HG03103 (cell line): ENCODE measurements around the gene NME5.
"Not testable (repeated sequence)": the region's sequence is repeated elsewhere in the genome, so short reads cannot be mapped to it uniquely, and the experiment has no call there.

Source experiments
- ATAC-seq: cut with Tn5 transposase; IDR thresholded peaks from one replicate; pipeline ENCODE4 v1.9.1; 2021; ENCODE audit warnings: low read depth; ENCODE audit not compliant: unreplicated experiment

NME5 gene

DNA sequence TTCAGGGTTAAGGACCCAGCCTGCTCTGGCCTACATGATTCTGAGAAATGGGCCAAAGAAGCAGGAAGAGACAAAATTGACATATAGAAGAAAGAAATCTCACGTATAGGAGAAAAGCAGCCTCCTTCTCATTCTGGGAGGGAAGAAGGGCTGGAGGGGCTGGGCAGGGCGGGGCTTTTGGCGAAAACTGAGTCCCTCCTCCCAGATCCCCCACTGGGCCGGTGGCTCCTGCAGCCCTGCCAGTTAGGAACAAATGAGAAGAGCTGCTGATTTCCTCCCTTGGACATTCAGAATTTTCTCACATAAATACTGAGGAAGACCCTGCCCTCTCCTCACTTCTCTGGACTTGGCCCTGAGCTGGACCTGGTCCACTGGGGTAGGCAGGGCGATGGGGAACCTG is 55.5 kb downstream of the NME5 start, which contains the start of gene WNT8A:
Gene WNT8A (plus strand): TSS at position 332 of the 400 bp plus-strand sequence. CDS start 95 bp downstream, outside the sequence.
- no peak for ATAC-seq

GRCh38 chr5:138082033-138082432 is 57.2 kb downstream of the NME5 start:
- no peak for ATAC-seq

DNA sequence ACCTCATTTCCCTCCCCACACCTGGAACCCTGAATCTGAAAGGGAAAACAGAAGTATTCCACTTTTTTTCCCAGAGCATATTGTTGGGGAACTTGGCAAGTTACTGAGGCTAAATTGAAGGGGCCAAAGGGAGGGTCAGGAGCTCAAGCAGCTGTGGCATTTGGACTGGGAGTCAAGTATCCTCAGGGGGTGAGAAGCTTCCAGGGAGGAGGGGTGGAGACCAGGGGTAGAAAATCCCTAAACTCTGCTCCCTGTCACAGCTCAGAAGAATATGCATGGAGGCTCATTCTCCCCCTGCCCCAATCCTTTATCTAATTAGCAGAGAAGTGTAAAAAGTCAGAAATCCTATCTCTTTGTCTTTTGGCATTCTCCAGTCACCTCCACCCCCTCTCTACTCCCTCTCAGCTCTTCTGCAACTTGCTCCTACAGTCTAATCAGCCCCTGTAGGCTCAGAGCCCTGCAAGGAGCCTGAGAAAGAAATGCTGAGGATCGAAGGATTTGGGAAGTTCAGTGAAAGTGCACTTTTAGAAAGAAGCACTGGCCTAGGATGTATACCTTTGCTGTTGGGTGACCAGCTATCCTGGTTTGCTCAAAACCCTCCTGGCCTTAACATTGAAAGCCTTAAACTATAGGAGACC is 61.1 kb downstream of the NME5 start:
- ATAC-seq: no peak

- ATAC-seq: no peak
These were observed 62.0 kb downstream of the NME5 start for GRCh38 chr5:138077064-138077696.

- not testable (repeated sequence) for ATAC-seq
These were observed 69.2 kb downstream of the NME5 start for GRCh38 chr5:138070026-138070425.

- no peak for ATAC-seq
These were observed 70.3 kb downstream of the NME5 start for GRCh38 chr5:138068742-138069600.

DNA sequence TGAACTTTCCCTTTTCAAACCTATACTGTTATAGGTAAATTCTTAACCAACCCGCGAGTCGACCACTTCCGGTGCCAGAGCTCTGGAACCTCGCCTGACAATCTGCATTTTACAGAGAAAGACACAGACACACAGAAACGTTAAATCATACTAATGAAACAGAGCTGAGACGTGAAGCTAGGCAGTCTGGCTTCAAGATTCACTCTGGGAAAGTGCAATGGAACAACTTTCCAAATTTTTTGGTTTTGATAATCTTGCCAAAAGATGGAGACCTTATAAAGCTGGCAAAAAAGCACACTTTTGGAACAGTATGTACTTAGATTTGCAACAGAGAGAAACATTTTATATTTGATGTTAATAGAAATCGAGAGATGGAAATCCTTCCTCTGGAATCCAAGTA is 71.3 kb downstream of the NME5 start:
- no peak for ATAC-seq
